ENCODE data around the gene ABCB7.

DNA sequence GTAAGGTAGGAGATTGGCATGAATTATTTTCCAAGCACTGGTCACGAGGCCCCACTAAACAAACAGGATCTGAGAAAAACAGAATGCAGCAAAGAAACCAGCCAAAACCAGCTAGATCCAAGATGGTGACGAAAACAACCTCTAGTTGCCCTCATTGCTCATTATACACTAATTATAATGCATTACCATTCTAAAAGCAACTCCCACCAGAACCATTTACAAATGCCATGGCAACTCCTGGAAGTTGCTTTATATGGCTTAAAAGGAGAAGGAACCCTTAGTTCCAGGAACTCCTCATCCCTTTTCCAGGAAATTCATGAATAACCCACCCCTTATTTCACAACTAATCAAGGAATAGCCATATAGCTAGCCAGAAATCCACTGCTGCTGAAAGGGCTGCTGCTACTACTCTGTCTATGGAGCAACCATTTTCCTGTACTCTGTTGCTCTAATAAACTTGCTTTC is 69.3 kb downstream of the ABCB7 start:
- no peak for TF ChIP-seq CTCF (IDR thresholded peaks at IDR 0.05)
- no peak for TF ChIP-seq POLR2A (IDR thresholded peaks at IDR 0.05)
